Nephron progenitor cell (in vitro differentiated cells): Measurements from ENCODE around the gene NKD1.

Source experiments
- DNase-seq: peaks from one replicate; pipeline ENCODE4 v3.0.0; 2021
- H3K27ac Mint-ChIP-seq: 2 replicates; pipeline ENCODE4 v1.8.0; 2021; ENCODE audit warnings: mild to moderate bottlenecking, moderate library complexity, mixed read lengths
- H3K27me3 Mint-ChIP-seq: 2 replicates; pipeline ENCODE4 v1.8.0; 2021; ENCODE audit warnings: mild to moderate bottlenecking, low read depth, mixed read lengths; ENCODE audit not compliant: poor library complexity
- H3K36me3 Mint-ChIP-seq: 2 replicates; pipeline ENCODE4 v1.8.0; 2021; ENCODE audit warnings: low read depth, mixed read lengths
- H3K4me1 Mint-ChIP-seq: 2 replicates; pipeline ENCODE4 v1.8.0; 2021; ENCODE audit warnings: mixed read lengths
- H3K4me3 Mint-ChIP-seq: 2 replicates; pipeline ENCODE4 v1.8.0; 2021; ENCODE audit warnings: mild to moderate bottlenecking, moderate library complexity, mixed read lengths
- H3K9me3 Mint-ChIP-seq: 2 replicates; pipeline ENCODE4 v1.8.0; 2021; ENCODE audit warnings: mild to moderate bottlenecking, moderate library complexity, mixed read lengths
- CTCF ChIP-seq: fragments of 200-600 bp; sonication (generic); IDR thresholded peaks from 2 replicates; pipeline ENCODE4 v1.5.0; 2021; ENCODE audit warnings: antibody characterized with exemption

NKD1 gene

GRCh38 chr16:50624449-50624970, 76.3 kb downstream of the NKD1 start:
- H3K27ac Mint-ChIP-seq = peak overlapping the region; percentile 77
- TF ChIP-seq CTCF = no peak

GRCh38 chr16:50625374-50625773, 77.2 kb downstream of the NKD1 start:
- Mint-ChIP-seq H3K27me3 (no peaks in the 10 kb centered on the region), H3K4me1 (peaks cover 30% of the 10 kb centered on the region), H3K36me3 (peaks cover 30% of the 10 kb centered on the region), H3K9me3 (no peaks in the 10 kb centered on the region), H3K4me3 (no peak overlapping the region), H3K27ac (no peak overlapping the region)
- DNase-seq = no peak
- no peak for TF ChIP-seq CTCF

More at GRCh38 chr16:50624449-50624970, 76.3 kb downstream of the NKD1 start:
- Mint-ChIP-seq H3K9me3 (no peaks in the 10 kb centered on the region), H3K27me3 (no peaks in the 10 kb centered on the region), H3K36me3 (peaks cover 28% of the 10 kb centered on the region), H3K4me1 (peaks cover 35% of the 10 kb centered on the region), H3K4me3 (no peak overlapping the region)
- DNase-seq = no peak

- Mint-ChIP-seq H3K9me3 (no peaks in the 10 kb centered on the region), H3K4me1 (peaks cover 30% of the 10 kb centered on the region), H3K4me3 (no peak overlapping the region), H3K27me3 (no peaks in the 10 kb centered on the region), H3K36me3 (peaks cover 34% of the 10 kb centered on the region), H3K27ac (peak overlapping the region; percentile 80)
- DNase-seq = no peak
- TF ChIP-seq CTCF = no peak
These were observed 78.7 kb downstream of the NKD1 start for GRCh38 chr16:50626868-50627267.

- H3K9me3 Mint-ChIP-seq = no peaks in the 10 kb centered on the region
- H3K27ac Mint-ChIP-seq = peak overlapping the region; percentile 80
- H3K4me1 Mint-ChIP-seq = peaks cover 30% of the 10 kb centered on the region
- no peak overlapping the region for H3K4me3 Mint-ChIP-seq
- TF ChIP-seq CTCF = peak; percentile 14
- no peaks in the 10 kb centered on the region for H3K27me3 Mint-ChIP-seq
- DNase-seq = peak; percentile 31
- H3K36me3 Mint-ChIP-seq = peaks cover 39% of the 10 kb centered on the region
These were observed 79.2 kb downstream of the NKD1 start for GRCh38 chr16:50627419-50627818.

GRCh38 chr16:50628156-50628802, 80.1 kb downstream of the NKD1 start:
- no peak for TF ChIP-seq CTCF
- DNase-seq = no peak
- Mint-ChIP-seq H3K4me1 (peaks cover 30% of the 10 kb centered on the region), H3K9me3 (no peaks in the 10 kb centered on the region), H3K4me3 (no peak overlapping the region), H3K36me3 (peaks cover 44% of the 10 kb centered on the region), H3K27me3 (no peaks in the 10 kb centered on the region), H3K27ac (peak overlapping the region; percentile 80)

GRCh38 chr16:50629334-50629733, 81.1 kb downstream of the NKD1 start:
- no peak for TF ChIP-seq CTCF
- peaks cover 34% of the 10 kb centered on the region for H3K4me1 Mint-ChIP-seq
- peaks cover 50% of the 10 kb centered on the region for H3K36me3 Mint-ChIP-seq
- peak overlapping the region; percentile 73 for H3K27ac Mint-ChIP-seq
- no peaks in the 10 kb centered on the region for H3K27me3 Mint-ChIP-seq
- H3K9me3 Mint-ChIP-seq = no peaks in the 10 kb centered on the region
- DNase-seq = no peak
- H3K4me3 Mint-ChIP-seq = no peak overlapping the region
